Measurements from ENCODE around the gene TMEM235.

TMEM235 gene

DNA sequence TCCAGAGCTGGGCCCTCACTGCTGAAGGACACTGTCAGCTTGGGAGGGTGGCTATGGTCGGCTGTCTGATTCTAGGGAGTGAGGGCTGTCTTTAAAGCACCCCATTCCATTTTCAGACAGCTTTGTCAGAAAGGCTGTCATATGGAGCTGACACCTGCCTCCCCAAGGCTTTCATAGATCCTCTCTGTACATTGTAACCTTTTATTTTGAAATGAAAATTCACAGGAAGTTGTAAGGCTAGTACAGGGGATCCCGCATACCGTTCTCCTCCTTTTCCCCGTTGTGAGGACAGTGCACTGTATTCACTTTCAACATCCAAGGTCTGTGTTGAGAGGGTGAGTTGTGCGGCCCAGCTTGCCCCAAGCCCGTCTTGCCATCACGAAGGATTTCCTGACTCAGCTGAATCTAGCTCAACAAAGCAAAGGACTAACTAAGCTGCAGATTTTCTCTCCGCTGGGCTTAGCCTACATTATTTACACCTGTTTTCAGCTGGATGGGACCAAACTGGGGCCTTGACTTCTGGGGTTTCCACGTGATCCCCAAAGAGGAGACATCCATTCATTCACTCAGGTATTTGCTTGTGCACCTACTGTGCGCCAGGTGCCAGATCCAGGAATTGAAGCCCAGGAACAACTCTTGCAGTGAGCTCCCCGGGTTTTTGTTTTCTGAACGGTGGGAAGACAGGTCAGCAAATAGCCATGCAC lies 5.2 kb upstream of the TMEM235 start (continued):
- no peak for TF ChIP-seq ZNF639 (tag by site-specific recombination; IDR thresholded peaks at IDR 0.05)
- no peak for TF ChIP-seq ZNF571 (tag by site-specific recombination; IDR thresholded peaks at IDR 0.05)
- no peak for TF ChIP-seq ZNF423 (tag by site-specific recombination; IDR thresholded peaks at IDR 0.05)
- no peak for TF ChIP-seq OVOL3 (tag by site-specific recombination; IDR thresholded peaks at IDR 0.05)
- TF ChIP-seq, protein P1, sequence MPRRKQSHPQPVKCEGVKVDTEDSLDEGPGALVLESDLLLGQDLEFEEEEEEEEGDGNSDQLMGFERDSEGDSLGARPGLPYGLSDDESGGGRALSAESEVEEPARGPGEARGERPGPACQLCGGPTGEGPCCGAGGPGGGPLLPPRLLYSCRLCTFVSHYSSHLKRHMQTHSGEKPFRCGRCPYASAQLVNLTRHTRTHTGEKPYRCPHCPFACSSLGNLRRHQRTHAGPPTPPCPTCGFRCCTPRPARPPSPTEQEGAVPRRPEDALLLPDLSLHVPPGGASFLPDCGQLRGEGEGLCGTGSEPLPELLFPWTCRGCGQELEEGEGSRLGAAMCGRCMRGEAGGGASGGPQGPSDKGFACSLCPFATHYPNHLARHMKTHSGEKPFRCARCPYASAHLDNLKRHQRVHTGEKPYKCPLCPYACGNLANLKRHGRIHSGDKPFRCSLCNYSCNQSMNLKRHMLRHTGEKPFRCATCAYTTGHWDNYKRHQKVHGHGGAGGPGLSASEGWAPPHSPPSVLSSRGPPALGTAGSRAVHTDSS (tag by site-specific recombination; IDR thresholded peaks at IDR 0.05): no peak
- no peak for TF ChIP-seq ZNF394 (tag by site-specific recombination; IDR thresholded peaks at IDR 0.05; ENCODE audit: borderline replicate concordance)
- TF ChIP-seq, protein P2, sequence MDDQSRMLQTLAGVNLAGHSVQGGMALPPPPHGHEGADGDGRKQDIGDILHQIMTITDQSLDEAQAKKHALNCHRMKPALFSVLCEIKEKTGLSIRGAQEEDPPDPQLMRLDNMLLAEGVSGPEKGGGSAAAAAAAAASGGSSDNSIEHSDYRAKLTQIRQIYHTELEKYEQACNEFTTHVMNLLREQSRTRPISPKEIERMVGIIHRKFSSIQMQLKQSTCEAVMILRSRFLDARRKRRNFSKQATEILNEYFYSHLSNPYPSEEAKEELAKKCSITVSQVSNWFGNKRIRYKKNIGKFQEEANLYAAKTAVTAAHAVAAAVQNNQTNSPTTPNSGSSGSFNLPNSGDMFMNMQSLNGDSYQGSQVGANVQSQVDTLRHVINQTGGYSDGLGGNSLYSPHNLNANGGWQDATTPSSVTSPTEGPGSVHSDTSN (CRISPR knock-in tag; IDR thresholded peaks at IDR 0.05): no peak
- peak; percentile 96 for TF ChIP-seq MYNN (tag by site-specific recombination; IDR thresholded peaks at IDR 0.05; ENCODE audit: borderline replicate concordance)
- no peak for TF ChIP-seq ZNF501 (tag by site-specific recombination; IDR thresholded peaks at IDR 0.05)
- TF ChIP-seq SETDB1 (IDR thresholded peaks at IDR 0.05; ENCODE audit: insufficient read length, low read length): no peak
- TF ChIP-seq ZNF398 (tag by site-specific recombination; IDR thresholded peaks at IDR 0.05): no peak
- no peak for TF ChIP-seq SALL2 (tag by site-specific recombination; IDR thresholded peaks at IDR 0.05; ENCODE audit: borderline replicate concordance)
- TF ChIP-seq ZNF274 (IDR thresholded peaks at IDR 0.05; ENCODE audit: low read length): no peak
- TF ChIP-seq ZNF274 (tag by site-specific recombination; IDR thresholded peaks at IDR 0.05; ENCODE audit: borderline replicate concordance): no peak
- TF ChIP-seq ZNF560 (tag by site-specific recombination; IDR thresholded peaks at IDR 0.05; ENCODE audit: borderline replicate concordance): no peak
- TF ChIP-seq ZNF19 (tag by site-specific recombination; IDR thresholded peaks at IDR 0.05; ENCODE audit: low read depth): no peak
- no peak for TF ChIP-seq WT1 (tag by site-specific recombination; IDR thresholded peaks at IDR 0.05)
- no peak for TF ChIP-seq FEZF1 (tag by site-specific recombination; IDR thresholded peaks at IDR 0.05)
- TF ChIP-seq ZNF23 (tag by site-specific recombination; IDR thresholded peaks at IDR 0.05; ENCODE audit: borderline replicate concordance): no peak
- TF ChIP-seq ZNF48 (tag by site-specific recombination; IDR thresholded peaks at IDR 0.05): no peak
- TF ChIP-seq SP3 (tag by site-specific recombination; IDR thresholded peaks at IDR 0.05): no peak
- TF ChIP-seq ZEB2 (tag by site-specific recombination; IDR thresholded peaks at IDR 0.05): peak; percentile 37; the same call in 1 of the 2 replicates
- no peak for TF ChIP-seq ZNF24 (tag by site-specific recombination; IDR thresholded peaks at IDR 0.05)
- TF ChIP-seq ZNF600 (tag by site-specific recombination; IDR thresholded peaks at IDR 0.05): peak; percentile 24; the same call in 1 of the 2 replicates
- no peak for TF ChIP-seq ZNF518A (tag by site-specific recombination; conservative IDR thresholded peaks at IDR 0.05; ENCODE audit: low read depth)
- TF ChIP-seq ZNF280D (tag by site-specific recombination; IDR thresholded peaks at IDR 0.05): no peak

Measured in HEK293 (cell line).